Left ventricle myocardium inferior (tissue), 1 donor: ENCODE data around the gene PLAU. TPM values are rescaled to one million over a fixed set of nuclear protein-coding genes. Genes with fewer than 3 reads are reported as not detected.
A peak's percentile ranks its signal among the peaks of the same experiment; 100 is the strongest.

ENCODE experiments used
- DNase-seq: peaks from one replicate; pipeline ENCODE4 v3.0.0-alpha.2; 2020
- H3K27ac ChIP-seq: fragments of 200-600 bp; replicated peaks from 2 replicates; pipeline ENCODE4 v1.8.0; 2021
- H3K27me3 ChIP-seq: fragments of 200-600 bp; 2 replicates; pipeline ENCODE4 v1.8.0; 2021; ENCODE audit warnings: low read depth
- H3K36me3 ChIP-seq: fragments of 200-600 bp; 2 replicates; pipeline ENCODE4 v1.8.0; 2021
- H3K4me1 ChIP-seq: fragments of 200-600 bp; 2 replicates; pipeline ENCODE4 v1.8.0; 2021
- H3K4me3 ChIP-seq: fragments of 200-600 bp; 2 replicates; pipeline ENCODE4 v1.8.0; 2021; ENCODE audit warnings: mild to moderate bottlenecking, moderate library complexity
- H3K9me3 ChIP-seq: fragments of 200-600 bp; replicated peaks from 2 replicates; pipeline ENCODE4 v1.8.0; 2021
- CTCF ChIP-seq: fragments of 200-600 bp; IDR thresholded peaks from 2 replicates; pipeline ENCODE4 v1.8.0; 2021; ENCODE audit warnings: antibody characterized with exemption, mild to moderate bottlenecking, borderline replicate concordance
- intact Hi-C: fragments of 100-400 bp; cut with micrococcal nuclease; formaldehyde crosslinking; loops from one replicate; pipeline ENCODE4 v1.11.0; 2022
- total RNA-seq: library from RNA; stranded (reverse); fragmentation: NEBNext Ultra II Directional; extraction: Animal tissue kit (Norgen Biotek cat#: 25700); gene quantifications from one replicate; pipeline ENCODE4 v1.2.1, GENCODE V29; 2021
- donor health status: DM: no; HTN: yes; CAD: no; lungs with severe emphysema.

The PLAU gene
- total RNA-seq, 1 donor from 2014 or later = 4.9 TPM

GRCh38 chr10:73946253-73947145 is 35.6 kb downstream of the PLAU start:
- Histone ChIP-seq H3K27ac (no peak overlapping the region), H3K4me3 (no peak overlapping the region), H3K27me3 (no peaks in the 10 kb centered on the region), H3K36me3 (no peaks in the 10 kb centered on the region), H3K9me3 (no peaks in the 10 kb centered on the region), H3K4me1 (no peaks in the 10 kb centered on the region)
- no peak for DNase-seq
- intact Hi-C loops = no loop called here
- TF ChIP-seq CTCF = no peak

- Histone ChIP-seq H3K9me3 (no peaks in the 10 kb centered on the region), H3K27ac (no peak overlapping the region), H3K27me3 (no peaks in the 10 kb centered on the region), H3K4me3 (no peak overlapping the region), H3K36me3 (no peaks in the 10 kb centered on the region), H3K4me1 (no peaks in the 10 kb centered on the region)
- no peak for DNase-seq
- no peak for TF ChIP-seq CTCF
- intact Hi-C loops = no loop called here
Observed at GRCh38 chr10:73948947-73949633, 38.2 kb downstream of the PLAU start.

GRCh38 chr10:73950155-73950948 is 39.4 kb downstream of the PLAU start:
- Histone ChIP-seq H3K27me3 (no peaks in the 10 kb centered on the region), H3K36me3 (no peaks in the 10 kb centered on the region), H3K27ac (peak overlapping the region; percentile 24), H3K9me3 (no peaks in the 10 kb centered on the region), H3K4me3 (no peak overlapping the region), H3K4me1 (no peaks in the 10 kb centered on the region)
- DNase-seq = no peak
- intact Hi-C loops = no loop called here
- TF ChIP-seq CTCF = no peak

- no peak overlapping the region for H3K27ac ChIP-seq
- H3K27me3 ChIP-seq = no peaks in the 10 kb centered on the region
- TF ChIP-seq CTCF = no peak
- no peaks in the 10 kb centered on the region for H3K36me3 ChIP-seq
- DNase-seq = no peak
- H3K4me3 ChIP-seq = no peak overlapping the region
- no peaks in the 10 kb centered on the region for H3K9me3 ChIP-seq
- intact Hi-C loops = no loop called here
- peaks cover 16% of the 10 kb centered on the region for H3K4me1 ChIP-seq
Observed at GRCh38 chr10:73953665-73954064, 42.7 kb downstream of the PLAU start.

GRCh38 chr10:73954737-73955136 is 43.8 kb downstream of the PLAU start:
- H3K27me3 ChIP-seq = no peaks in the 10 kb centered on the region
- intact Hi-C loops = no loop called here
- no peaks in the 10 kb centered on the region for H3K9me3 ChIP-seq
- peaks cover 16% of the 10 kb centered on the region for H3K4me1 ChIP-seq
- no peak for DNase-seq
- no peak overlapping the region for H3K27ac ChIP-seq
- TF ChIP-seq CTCF = no peak
- H3K4me3 ChIP-seq = no peak overlapping the region
- H3K36me3 ChIP-seq = no peaks in the 10 kb centered on the region
